Activated naive CD4-positive, alpha-beta T cell treated with anti-CD3 and anti-CD28 coated beads for 36 hours (primary cell): ENCODE measurements around the gene LRCH1. TPM values are rescaled to one million over a fixed set of nuclear protein-coding genes. Genes with fewer than 3 reads are reported as not detected.

ENCODE experiments used
- CTCF ChIA-PET: fragments of 350-600 bp; sonication (Branson Sonifier 250); formaldehyde crosslinking; loops from one replicate; lab custom pipeline; 2021; ENCODE audit warnings: antibody characterized with exemption; lab: Charles Lee
- DNase-seq: peaks from one replicate; pipeline ENCODE4 v3.0.0-alpha.2; 2020
- H3K27ac Mint-ChIP-seq: one replicate; pipeline ENCODE4 v1.8.0; 2021; ENCODE audit warnings: mild to moderate bottlenecking, mixed read lengths
- H3K27me3 Mint-ChIP-seq: one replicate; pipeline ENCODE4 v1.8.0; 2021; ENCODE audit warnings: low read depth, mixed read lengths
- H3K36me3 Mint-ChIP-seq: one replicate; pipeline ENCODE4 v1.8.0; 2021; ENCODE audit warnings: low read depth, mixed read lengths
- H3K4me1 Mint-ChIP-seq: one replicate; pipeline ENCODE4 v1.8.0; 2021; ENCODE audit warnings: low read depth, mixed read lengths
- H3K4me3 Mint-ChIP-seq: one replicate; pipeline ENCODE4 v1.8.0; 2021; ENCODE audit warnings: mild to moderate bottlenecking, moderate library complexity, mixed read lengths
- H3K9me3 Mint-ChIP-seq: one replicate; pipeline ENCODE4 v1.8.0; 2021; ENCODE audit warnings: mixed read lengths
- intact Hi-C: fragments of 100-400 bp; cut with micrococcal nuclease; formaldehyde crosslinking; loops from one replicate; pipeline ENCODE4 v1.15.1; 2023
- total RNA-seq, 2 experiments: library from RNA; stranded (reverse); gene quantifications; one replicate each; pipeline ENCODE4 v1.2.3, GENCODE V29; 2021

LRCH1 gene
- total RNA-seq, 2 experiments from 2014 or later: 14.6 to 15.1 TPM

DNA sequence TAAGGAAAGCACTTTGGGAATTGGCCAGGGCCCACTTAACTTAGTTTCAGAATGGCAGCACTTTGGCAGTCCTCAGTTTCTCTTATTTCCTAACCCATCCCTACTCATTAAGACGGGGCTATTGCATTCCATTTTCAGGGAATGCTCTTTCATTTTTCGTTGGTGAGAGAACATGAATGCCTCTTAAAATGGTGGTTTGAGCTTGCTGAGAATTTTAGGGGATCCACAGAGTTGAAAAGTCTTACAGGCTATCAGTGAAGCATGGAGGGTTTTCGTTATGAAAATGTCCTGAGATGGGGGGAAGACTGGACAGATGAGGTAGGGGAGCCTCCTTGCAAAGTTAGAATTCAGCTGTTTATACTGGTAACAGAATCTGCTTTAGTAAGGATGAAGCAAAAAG, 71.4 kb downstream of the LRCH1 start:
- Mint-ChIP-seq H3K4me3 (no peak overlapping the region), H3K27me3 (no peaks in the 10 kb centered on the region), H3K9me3 (no peaks in the 10 kb centered on the region), H3K27ac (no peak overlapping the region), H3K36me3 (no peaks in the 10 kb centered on the region), H3K4me1 (peaks cover 59% of the 10 kb centered on the region)
- DNase-seq: no peak
- intact Hi-C loops: no loop called here
- CTCF ChIA-PET: interaction anchor here (0.9 kb wide), 1 partner anchor 13 kb away, joined by 3 read pairs; no protein-coding TSS in a partner anchor

DNA sequence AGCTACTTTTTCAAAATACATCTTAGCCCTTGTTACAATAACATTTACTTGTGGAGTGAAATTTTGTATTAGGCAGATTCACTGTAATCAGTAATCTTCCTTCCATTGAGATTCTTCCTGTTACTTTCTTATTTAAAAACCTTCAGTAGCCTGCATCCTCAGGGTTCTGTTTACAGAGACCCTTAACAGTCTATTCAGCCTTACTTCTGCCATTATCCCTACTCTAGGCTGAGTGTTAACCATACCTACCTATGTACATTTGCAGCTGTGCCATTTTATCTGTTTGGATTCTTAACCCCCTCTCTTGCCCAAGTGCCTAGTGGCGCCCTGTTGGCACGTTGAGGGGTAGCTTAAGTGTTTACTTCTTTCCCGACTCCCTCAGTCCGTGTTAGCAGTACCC, 71.9 kb downstream of the LRCH1 start:
- no peaks in the 10 kb centered on the region for H3K9me3 Mint-ChIP-seq
- no peak overlapping the region for H3K27ac Mint-ChIP-seq
- peaks cover 61% of the 10 kb centered on the region for H3K4me1 Mint-ChIP-seq
- intact Hi-C loops: no loop called here
- H3K4me3 Mint-ChIP-seq: no peak overlapping the region
- H3K27me3 Mint-ChIP-seq: no peaks in the 10 kb centered on the region
- CTCF ChIA-PET: interaction anchor here (0.9 kb wide), 1 partner anchor 13 kb away, joined by 3 read pairs; no protein-coding TSS in a partner anchor
- H3K36me3 Mint-ChIP-seq: no peaks in the 10 kb centered on the region
- no peak for DNase-seq

DNA sequence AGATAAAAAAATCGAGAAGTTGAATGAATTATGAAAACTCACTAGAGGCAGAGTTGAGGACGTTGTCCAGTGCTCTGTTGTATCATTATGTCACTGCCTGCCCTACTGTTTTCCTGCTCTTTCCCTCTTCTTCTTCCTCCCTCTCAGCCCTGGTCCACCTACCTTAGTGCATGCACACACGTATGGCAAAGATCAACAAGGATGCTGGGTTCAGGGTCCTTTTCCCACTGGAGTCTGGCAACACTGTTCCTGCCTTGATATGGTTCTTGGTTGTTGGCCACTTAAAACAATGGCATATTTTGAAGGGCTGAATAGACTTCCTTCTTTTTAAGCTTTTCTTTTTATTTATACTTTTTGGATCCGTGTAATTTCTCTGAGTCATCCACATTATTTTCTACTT, 74.5 kb downstream of the LRCH1 start:
- CTCF ChIA-PET: no interaction called here

DNA sequence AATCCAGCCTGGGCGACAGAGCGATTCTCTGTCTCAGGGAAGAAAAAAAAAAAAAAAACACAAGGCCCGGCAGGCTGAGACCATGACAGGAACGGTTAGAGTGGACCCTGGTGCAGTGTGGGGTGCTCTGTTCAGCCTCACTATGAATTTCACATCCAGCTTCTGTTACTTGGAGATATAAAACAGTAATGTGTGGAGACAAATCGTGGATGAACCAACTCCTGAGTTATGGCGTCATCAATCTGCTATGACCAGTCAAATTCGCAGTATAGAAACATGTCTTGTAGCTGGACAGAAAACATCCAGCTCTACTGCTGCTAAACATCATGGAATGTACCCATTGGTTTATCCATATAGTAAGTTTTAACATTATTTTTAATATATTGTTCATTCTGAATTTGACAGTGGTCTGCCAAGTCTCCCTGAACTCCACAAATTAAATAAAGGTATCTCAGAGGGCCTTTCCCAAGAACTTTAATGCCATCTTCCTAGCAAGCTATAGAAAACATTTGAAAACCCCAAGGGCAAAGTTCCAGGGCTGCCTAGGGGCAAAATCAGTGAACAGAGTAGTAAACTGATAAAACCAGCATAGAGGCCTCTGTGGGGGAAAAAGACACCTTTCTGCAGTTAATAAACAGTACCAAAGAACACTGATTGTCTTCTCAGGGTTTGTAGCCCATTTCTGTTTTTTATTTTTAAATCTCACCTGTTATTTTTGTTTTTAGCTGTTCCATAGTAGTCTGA, 75.8 kb downstream of the LRCH1 start:
- H3K27ac Mint-ChIP-seq: no peak overlapping the region
- peaks cover 57% of the 10 kb centered on the region for H3K4me1 Mint-ChIP-seq
- no peaks in the 10 kb centered on the region for H3K27me3 Mint-ChIP-seq
- no peaks in the 10 kb centered on the region for H3K9me3 Mint-ChIP-seq
- H3K36me3 Mint-ChIP-seq: no peaks in the 10 kb centered on the region
- intact Hi-C loops: no loop called here
- no peak overlapping the region for H3K4me3 Mint-ChIP-seq
- CTCF ChIA-PET: interaction anchor here (0.6 to 1.1 kb wide), 3 partner anchors 11 to 28 kb away, joined by 3 to 5 read pairs (median 3); no protein-coding TSS in a partner anchor
- no peak for DNase-seq

More for the DNA sequence above, 74.5 kb downstream of the LRCH1 start:
- no peak overlapping the region for H3K27ac Mint-ChIP-seq
- no peaks in the 10 kb centered on the region for H3K36me3 Mint-ChIP-seq
- no peaks in the 10 kb centered on the region for H3K27me3 Mint-ChIP-seq
- H3K4me1 Mint-ChIP-seq: peaks cover 59% of the 10 kb centered on the region
- DNase-seq: no peak
- no peak overlapping the region for H3K4me3 Mint-ChIP-seq
- no peaks in the 10 kb centered on the region for H3K9me3 Mint-ChIP-seq
- intact Hi-C loops: no loop called here

GRCh38 chr13:46629811-46630413, 76.9 kb downstream of the LRCH1 start:
- Mint-ChIP-seq H3K27ac (peak overlapping the region; percentile 38), H3K27me3 (no peaks in the 10 kb centered on the region), H3K9me3 (no peaks in the 10 kb centered on the region), H3K4me1 (peaks cover 50% of the 10 kb centered on the region), H3K36me3 (no peaks in the 10 kb centered on the region), H3K4me3 (no peak overlapping the region)
- intact Hi-C loops: loop anchor here (2.0 to 5.0 kb wide), 2 partner anchors 37 to 51 kb away; no protein-coding TSS in a partner anchor
- CTCF ChIA-PET: interaction anchor here (0.5 to 1.2 kb wide), 2 partner anchors 78 to 136 kb away, joined by 4 read pairs; no protein-coding TSS in a partner anchor
- DNase-seq: no peak

DNA sequence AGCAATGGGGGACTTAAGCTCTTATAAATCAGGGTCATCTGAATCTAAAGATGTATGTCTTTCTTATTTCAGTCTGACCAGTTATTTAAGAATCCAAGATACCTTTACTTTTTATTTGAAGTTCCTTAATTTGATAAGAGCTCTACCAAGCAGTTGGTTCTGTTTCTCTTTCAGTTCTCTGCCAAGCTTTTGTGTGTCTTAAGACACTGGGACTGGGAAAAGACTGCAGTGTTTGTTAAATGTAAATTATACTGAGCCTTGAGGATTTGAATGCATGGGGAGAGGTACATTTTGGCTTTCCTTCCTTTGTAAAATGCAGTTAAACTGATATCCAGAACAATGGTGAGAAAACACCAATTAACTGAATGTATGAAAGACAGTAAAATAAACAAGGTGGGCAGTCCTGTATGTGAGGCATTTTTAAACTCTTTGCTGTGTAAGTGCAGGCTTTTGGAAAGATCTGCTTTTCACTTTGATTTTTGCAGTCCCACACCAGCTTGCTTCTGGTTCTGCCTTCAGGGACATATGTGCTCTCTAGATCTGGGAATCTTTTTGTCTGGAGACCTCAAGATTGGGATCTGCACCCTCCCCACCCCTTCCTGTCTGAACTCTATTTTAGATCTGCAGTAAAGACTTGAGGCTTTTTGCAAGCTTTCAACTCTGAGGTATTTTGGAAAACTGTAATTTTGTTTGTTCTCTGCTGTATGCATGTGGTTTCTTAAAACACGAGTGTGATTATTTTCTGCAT, 77.6 kb downstream of the LRCH1 start:
- intact Hi-C loops: loop anchor here (2.0 to 5.0 kb wide), 2 partner anchors 37 to 52 kb away; no protein-coding TSS in a partner anchor
- Mint-ChIP-seq H3K27me3 (no peaks in the 10 kb centered on the region), H3K4me1 (peaks cover 46% of the 10 kb centered on the region), H3K36me3 (no peaks in the 10 kb centered on the region), H3K4me3 (no peak overlapping the region), H3K9me3 (no peaks in the 10 kb centered on the region), H3K27ac (no peak overlapping the region)
- no peak for DNase-seq
- CTCF ChIA-PET: interaction anchor here (1.2 kb wide), 1 partner anchor 79 kb away, joined by 4 read pairs; no protein-coding TSS in a partner anchor

DNA sequence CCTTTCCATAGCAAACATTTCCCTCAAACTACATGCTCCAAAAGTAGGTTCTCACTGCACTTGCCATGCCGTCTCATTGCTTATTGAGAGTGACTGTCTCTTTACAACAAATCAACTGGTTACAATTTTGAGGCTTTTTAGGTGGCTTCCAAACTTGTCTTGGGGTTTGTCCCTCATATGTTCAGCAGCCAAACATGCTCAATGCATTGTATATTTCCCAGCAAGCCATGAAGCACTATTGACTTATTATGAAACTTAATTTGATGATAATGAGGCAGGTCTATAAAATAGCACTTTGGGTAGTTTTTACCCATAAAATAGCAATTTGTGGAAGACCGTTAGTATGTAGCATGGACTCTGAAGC, 78.2 kb downstream of the LRCH1 start:
- H3K9me3 Mint-ChIP-seq: no peaks in the 10 kb centered on the region
- H3K4me1 Mint-ChIP-seq: peaks cover 42% of the 10 kb centered on the region
- intact Hi-C loops: loop anchor here (2.0 to 5.0 kb wide), 2 partner anchors 36 to 52 kb away; no protein-coding TSS in a partner anchor
- CTCF ChIA-PET: no interaction called here
- DNase-seq: peak; percentile 11
- no peaks in the 10 kb centered on the region for H3K36me3 Mint-ChIP-seq
- H3K4me3 Mint-ChIP-seq: no peak overlapping the region
- no peak overlapping the region for H3K27ac Mint-ChIP-seq
- H3K27me3 Mint-ChIP-seq: no peaks in the 10 kb centered on the region

DNA sequence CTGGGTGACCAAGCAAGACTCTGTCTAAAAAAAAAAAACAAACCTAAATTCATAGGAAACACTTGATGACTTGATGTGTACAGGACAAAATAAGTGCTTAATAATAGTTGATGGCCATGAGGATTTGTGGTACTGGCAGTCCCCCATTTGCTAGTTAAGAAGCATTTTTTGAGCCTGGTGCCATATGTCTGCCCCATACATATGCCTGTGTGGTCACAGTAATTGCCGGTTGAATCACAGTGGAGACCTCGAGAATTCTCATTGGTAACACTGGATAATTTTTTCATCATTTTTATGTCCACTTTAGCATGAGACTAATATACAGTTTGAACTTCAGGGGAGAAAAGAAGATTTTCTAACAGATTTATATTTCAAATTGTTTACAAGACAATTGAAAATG, 79.2 kb downstream of the LRCH1 start:
- H3K4me1 Mint-ChIP-seq: peaks cover 38% of the 10 kb centered on the region
- peaks cover 5% of the 10 kb centered on the region for H3K36me3 Mint-ChIP-seq
- no peak overlapping the region for H3K27ac Mint-ChIP-seq
- H3K27me3 Mint-ChIP-seq: no peaks in the 10 kb centered on the region
- intact Hi-C loops: loop anchor here (5.0 kb wide), 1 partner anchor 35 kb away; no protein-coding TSS in a partner anchor
- no peaks in the 10 kb centered on the region for H3K9me3 Mint-ChIP-seq
- no peak overlapping the region for H3K4me3 Mint-ChIP-seq
- no peak for DNase-seq
- CTCF ChIA-PET: interaction anchor here (0.6 kb wide), 1 partner anchor 17 kb away, joined by 3 read pairs; no protein-coding TSS in a partner anchor

GRCh38 chr13:46633416-46633815, 80.4 kb downstream of the LRCH1 start:
- no peaks in the 10 kb centered on the region for H3K27me3 Mint-ChIP-seq

GRCh38 chr13:46636451-46636850, 83.5 kb downstream of the LRCH1 start:
- DNase-seq: no peak
- Mint-ChIP-seq H3K4me3 (no peak overlapping the region), H3K4me1 (peaks cover 27% of the 10 kb centered on the region), H3K27ac (no peak overlapping the region), H3K36me3 (peaks cover 5% of the 10 kb centered on the region), H3K9me3 (no peaks in the 10 kb centered on the region), H3K27me3 (no peaks in the 10 kb centered on the region)
- intact Hi-C loops: no loop called here
- CTCF ChIA-PET: no interaction called here

More at GRCh38 chr13:46633416-46633815, 80.4 kb downstream of the LRCH1 start:
- H3K4me3 Mint-ChIP-seq: no peak overlapping the region
- CTCF ChIA-PET: interaction anchor here (0.6 kb wide), 1 partner anchor 46 kb away, joined by 3 read pairs; no protein-coding TSS in a partner anchor
- DNase-seq: no peak
- H3K27ac Mint-ChIP-seq: no peak overlapping the region
- intact Hi-C loops: loop anchor here (5.0 kb wide), 1 partner anchor 34 kb away; no protein-coding TSS in a partner anchor
- H3K4me1 Mint-ChIP-seq: peaks cover 35% of the 10 kb centered on the region
- no peaks in the 10 kb centered on the region for H3K9me3 Mint-ChIP-seq
- H3K36me3 Mint-ChIP-seq: peaks cover 5% of the 10 kb centered on the region

DNA sequence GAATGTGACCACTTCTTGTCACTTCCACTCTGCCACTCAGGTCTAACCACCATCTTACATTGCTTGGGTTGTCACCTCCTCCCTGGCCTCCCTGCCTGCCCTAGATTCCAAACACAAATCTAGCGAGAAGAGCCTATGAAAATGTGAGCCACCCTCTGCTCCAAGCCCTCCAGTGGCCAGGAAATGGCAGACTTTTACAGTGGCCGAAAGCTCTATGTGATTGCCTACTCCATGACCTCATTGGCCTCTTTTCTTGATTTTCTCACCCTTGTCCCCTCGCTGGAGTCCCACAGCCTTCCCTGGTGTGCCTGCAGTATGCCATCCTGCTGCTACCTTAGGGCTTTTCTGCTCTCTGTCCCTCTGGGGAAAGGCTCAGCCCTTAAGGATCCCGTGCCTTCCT, 84.2 kb downstream of the LRCH1 start:
- Mint-ChIP-seq H3K27ac (no peak overlapping the region), H3K36me3 (peaks cover 5% of the 10 kb centered on the region), H3K27me3 (no peaks in the 10 kb centered on the region), H3K9me3 (no peaks in the 10 kb centered on the region), H3K4me1 (peaks cover 32% of the 10 kb centered on the region), H3K4me3 (no peak overlapping the region)
- CTCF ChIA-PET: no interaction called here
- intact Hi-C loops: no loop called here
- DNase-seq: no peak

DNA sequence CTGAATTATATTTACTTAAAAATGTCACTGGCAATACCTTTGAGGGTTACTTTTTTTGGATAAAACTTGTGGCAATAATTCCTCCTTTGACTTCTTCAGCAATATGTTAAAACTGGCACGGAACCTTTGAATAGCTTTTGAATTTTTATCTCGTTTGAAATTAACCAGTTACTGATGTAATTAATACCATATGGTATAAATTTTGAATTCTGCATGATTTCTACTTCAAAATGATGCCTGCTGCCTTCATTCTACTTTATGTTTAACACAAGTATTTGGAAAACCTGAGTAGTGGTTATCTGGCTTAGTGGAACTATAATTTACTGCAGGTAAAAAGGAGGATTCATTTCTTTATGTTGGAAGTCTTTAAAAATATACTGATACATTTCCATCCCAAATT, 85.3 kb downstream of the LRCH1 start:
- Mint-ChIP-seq H3K27ac (no peak overlapping the region), H3K9me3 (no peaks in the 10 kb centered on the region), H3K27me3 (no peaks in the 10 kb centered on the region), H3K4me1 (peaks cover 35% of the 10 kb centered on the region), H3K4me3 (no peak overlapping the region), H3K36me3 (peaks cover 5% of the 10 kb centered on the region)
- CTCF ChIA-PET: no interaction called here
- intact Hi-C loops: no loop called here
- DNase-seq: no peak
